HG03457 (cell line): ENCODE measurements around the gene FRAS1.
"Not testable (repeated sequence)": the region's sequence is repeated elsewhere in the genome, so short reads cannot be mapped to it uniquely, and the experiment has no call there.

ENCODE experiments used
- ATAC-seq: cut with Tn5 transposase; IDR thresholded peaks from one replicate; pipeline ENCODE4 v1.9.1; 2021; ENCODE audit warnings: moderate number of reproducible peaks; ENCODE audit not compliant: unreplicated experiment

The FRAS1 gene

GRCh38 chr4:78320349-78320935 lies 263.3 kb downstream of the FRAS1 start:
- no peak for ATAC-seq

GRCh38 chr4:78322032-78322431 lies 264.9 kb downstream of the FRAS1 start:
- ATAC-seq, result no peak

GRCh38 chr4:78323439-78323838 lies 266.3 kb downstream of the FRAS1 start:
- no peak for ATAC-seq

- no peak for ATAC-seq
Measured at GRCh38 chr4:78324625-78325024, 267.5 kb downstream of the FRAS1 start.

- no peak for ATAC-seq
Measured at GRCh38 chr4:78325271-78326157, 268.4 kb downstream of the FRAS1 start.

- not testable (repeated sequence) for ATAC-seq
Measured at GRCh38 chr4:78328591-78328990, 271.5 kb downstream of the FRAS1 start.

- no peak for ATAC-seq
Measured at GRCh38 chr4:78331186-78331585, 274.1 kb downstream of the FRAS1 start.

GRCh38 chr4:78331965-78332364 lies 274.8 kb downstream of the FRAS1 start:
- no peak for ATAC-seq

- no peak for ATAC-seq
Measured at GRCh38 chr4:78332976-78333375, 275.9 kb downstream of the FRAS1 start.

GRCh38 chr4:78336093-78336943 lies 279.2 kb downstream of the FRAS1 start:
- ATAC-seq, result no peak

GRCh38 chr4:78337244-78338020 lies 280.3 kb downstream of the FRAS1 start:
- ATAC-seq, result no peak

- ATAC-seq, result no peak
Measured at GRCh38 chr4:78342125-78342524, 285.0 kb downstream of the FRAS1 start.

GRCh38 chr4:78343682-78344081 lies 286.6 kb downstream of the FRAS1 start:
- ATAC-seq, result no peak

- no peak for ATAC-seq
Measured at GRCh38 chr4:78345237-78345636, 288.1 kb downstream of the FRAS1 start.

- ATAC-seq, result no peak
Measured at GRCh38 chr4:78346222-78346621, 289.1 kb downstream of the FRAS1 start.

GRCh38 chr4:78347527-78347926 lies 290.4 kb downstream of the FRAS1 start:
- no peak for ATAC-seq

- ATAC-seq, result no peak
Measured at GRCh38 chr4:78353921-78354320, 296.8 kb downstream of the FRAS1 start.

GRCh38 chr4:78354782-78355181 lies 297.7 kb downstream of the FRAS1 start:
- no peak for ATAC-seq

- ATAC-seq, result no peak
Measured at GRCh38 chr4:78355306-78355705, 298.2 kb downstream of the FRAS1 start.

GRCh38 chr4:78356251-78356786 lies 299.2 kb downstream of the FRAS1 start:
- no peak for ATAC-seq
